AG08396 (cell line): Measurements from ENCODE around the gene GFM1.

Experiments
- DNase-seq: peaks from one replicate; pipeline ENCODE4 v3.0.0; 2012; ENCODE audit warnings: low spot score, mixed read lengths

GFM1 gene

DNA sequence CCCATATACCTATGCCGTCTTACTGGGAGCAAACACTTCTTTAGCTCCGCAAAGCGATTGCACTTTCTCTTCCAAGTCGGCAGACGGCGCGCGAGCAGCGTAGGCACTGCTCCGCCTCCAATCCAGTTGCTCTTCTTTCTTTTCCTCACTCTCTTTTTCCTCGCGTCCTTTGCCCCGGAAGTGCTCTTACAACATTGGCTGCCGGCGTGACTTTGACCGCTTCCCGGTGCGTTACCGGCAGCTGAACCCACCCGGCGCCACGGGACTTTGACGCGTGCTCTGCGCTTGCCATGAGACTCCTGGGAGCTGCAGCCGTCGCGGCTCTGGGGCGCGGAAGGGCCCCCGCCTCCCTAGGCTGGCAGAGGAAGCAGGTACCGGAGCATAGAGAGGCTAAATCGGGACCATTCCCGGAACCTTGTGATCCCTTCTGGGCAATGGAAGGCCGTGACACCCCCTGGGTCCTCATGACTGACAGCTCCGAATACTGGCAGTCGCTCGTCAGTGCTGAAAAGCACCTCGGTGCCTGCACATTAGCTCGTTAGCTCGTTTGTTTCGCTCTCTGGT lies at the start of gene GFM1:
Gene GFM1 (plus strand): TSS at position 183 of the 564 bp plus-strand sequence. CDS start 108 bp downstream, at position 291.
- peak; percentile 89 for DNase-seq

DNA sequence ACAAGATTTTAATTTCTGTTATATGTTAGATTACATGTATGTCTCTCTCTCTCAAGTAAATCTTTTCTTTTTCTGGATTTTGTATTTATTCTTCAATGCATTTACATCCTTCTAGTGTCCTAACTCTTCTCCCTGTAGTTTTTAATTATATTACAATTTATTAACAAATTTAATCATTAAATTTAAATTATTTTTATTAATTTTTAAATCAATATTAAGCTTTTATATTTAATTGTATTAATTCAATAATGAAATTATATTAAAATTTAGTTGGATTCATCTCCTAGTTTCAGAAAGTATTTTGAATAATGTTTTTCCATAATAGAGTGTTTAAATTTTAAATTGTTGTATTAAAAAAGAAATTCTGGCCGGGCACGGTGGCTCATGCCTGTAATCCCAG lies 43.5 kb upstream of the GFM1 start:
- DNase-seq: no peak

DNA sequence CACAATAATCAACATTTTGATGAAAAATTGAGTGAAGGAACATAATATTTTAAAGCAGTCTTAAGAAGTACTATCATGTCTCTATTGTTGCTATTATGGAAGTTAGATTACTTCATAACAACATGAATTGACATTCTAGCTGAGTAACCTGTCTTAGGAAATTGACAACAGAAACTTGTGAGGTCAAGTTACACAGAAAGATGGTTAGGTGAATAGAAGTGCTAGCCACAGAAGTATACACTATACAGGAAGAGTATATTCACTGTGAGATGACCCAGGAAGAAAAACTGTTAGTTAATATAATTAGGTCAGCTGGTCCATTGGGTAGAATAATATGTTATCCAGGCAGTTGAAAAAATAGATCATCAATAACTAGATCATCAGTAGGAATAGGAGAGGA lies 42.1 kb upstream of the GFM1 start:
- no peak for DNase-seq

DNA sequence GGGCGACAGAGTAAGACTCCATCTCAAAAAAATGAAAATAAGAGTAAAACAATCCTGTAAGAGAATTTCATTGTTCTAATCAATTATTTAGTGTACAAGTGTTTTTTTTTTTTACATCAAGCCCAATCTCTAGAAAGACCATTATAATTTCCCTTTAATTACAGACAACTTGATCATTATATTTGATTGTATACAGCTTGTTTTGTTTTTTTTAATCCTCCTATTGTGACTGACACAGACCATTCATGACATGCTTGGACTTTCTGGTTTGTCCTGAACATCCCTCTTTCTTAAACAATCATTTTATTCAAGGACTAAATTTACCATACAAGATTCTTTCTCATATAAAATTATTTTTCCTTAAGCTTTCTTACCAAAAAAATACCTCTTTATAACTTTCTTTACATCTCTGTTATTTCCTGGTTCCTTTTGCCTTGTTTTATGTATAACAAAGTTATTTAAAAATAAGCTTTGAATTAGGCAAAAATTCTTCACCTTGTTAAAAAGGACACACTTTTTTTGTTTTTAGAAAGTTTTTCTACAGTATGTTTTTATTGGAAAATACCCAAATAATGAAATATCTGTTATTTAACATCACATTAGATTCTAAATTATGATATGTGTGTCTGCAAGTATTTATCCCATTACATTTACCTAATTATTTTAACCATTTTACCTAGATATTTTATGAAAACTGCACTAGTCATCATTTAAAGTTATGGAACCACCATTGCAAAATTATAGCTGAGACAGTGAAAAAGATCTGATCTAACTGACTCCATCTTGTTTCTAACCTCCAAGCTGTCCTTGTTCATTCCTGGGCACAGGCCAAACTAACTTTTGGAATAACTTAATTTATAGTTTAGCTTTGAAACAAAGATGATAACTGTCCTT lies 26.1 kb upstream of the GFM1 start:
- DNase-seq: no peak

DNA sequence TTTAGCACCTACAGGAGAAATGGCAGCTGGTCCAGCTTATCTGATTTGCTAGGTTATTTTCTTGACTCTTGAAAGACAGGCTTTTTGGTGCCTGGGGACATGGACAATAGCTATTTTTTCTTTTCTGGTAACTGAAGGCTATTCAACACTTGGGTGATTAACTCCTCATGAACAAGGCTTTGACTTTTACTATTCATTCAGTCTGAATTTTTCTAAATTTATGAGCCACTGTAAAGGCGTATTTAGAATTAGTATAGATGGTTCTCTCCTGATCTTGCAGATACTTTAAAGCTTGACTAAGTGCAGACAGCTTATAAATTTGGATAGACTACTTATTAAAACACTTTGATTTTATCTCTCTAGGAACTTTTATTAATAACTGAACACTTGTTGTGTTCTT lies 18.4 kb upstream of the GFM1 start:
- no peak for DNase-seq

DNA sequence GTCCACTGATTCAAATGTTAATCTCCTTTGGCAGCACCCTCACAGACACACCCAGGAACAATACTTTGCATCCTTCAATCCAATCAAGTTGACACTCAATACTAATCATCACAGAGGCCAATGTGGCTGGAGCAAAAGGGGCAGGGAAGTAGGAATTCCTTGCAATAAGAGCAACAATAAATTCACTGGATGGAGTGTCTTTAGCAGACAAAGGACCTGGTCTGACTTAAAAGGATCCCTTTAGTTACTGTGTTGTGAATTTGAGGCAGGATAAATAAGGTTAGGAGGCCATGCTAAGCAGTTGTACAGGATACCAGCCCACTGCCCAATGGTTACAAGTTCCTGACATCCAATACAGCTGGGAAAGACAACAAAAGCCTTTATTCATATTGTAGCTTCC lies 12.3 kb upstream of the GFM1 start:
- no peak for DNase-seq

DNA sequence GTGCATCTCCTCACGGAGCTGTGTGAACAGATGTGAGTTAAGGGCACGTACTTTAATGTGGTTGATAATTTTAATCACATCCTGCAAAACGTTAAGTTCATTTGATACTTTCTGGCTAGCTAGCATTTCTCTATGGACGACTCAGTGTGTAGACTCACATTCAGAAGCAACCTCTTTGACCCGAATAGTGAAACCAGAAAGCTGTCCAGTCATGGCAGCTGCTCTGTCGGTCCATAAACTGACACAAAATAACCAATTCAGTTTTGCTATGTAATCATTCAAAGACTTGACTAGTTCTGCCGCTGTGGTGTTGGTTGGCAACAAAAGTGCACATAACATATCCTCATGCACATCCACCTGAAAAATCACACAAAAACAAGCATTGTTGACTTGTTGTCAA lies 3.7 kb upstream of the GFM1 start:
- DNase-seq: no peak

DNA sequence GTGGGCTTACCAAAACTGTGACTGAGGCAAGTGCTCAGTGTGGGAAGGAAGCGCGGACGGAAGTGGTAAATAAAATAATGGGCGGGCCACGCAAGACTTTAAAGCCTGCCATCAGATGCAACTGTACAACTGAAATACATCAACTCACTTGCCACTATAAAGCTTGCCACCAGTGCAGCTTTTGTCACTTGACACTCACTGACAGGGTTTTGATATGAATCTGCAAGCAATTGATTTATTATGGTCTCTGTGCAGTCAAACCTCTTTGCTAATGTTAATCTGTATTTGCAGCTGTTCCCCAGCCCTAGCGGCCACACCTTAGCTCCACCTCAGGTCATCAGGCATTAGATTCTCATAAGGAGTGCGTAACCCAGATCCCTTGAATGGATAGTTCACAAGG lies 2.3 kb upstream of the GFM1 start:
- no peak for DNase-seq

DNA sequence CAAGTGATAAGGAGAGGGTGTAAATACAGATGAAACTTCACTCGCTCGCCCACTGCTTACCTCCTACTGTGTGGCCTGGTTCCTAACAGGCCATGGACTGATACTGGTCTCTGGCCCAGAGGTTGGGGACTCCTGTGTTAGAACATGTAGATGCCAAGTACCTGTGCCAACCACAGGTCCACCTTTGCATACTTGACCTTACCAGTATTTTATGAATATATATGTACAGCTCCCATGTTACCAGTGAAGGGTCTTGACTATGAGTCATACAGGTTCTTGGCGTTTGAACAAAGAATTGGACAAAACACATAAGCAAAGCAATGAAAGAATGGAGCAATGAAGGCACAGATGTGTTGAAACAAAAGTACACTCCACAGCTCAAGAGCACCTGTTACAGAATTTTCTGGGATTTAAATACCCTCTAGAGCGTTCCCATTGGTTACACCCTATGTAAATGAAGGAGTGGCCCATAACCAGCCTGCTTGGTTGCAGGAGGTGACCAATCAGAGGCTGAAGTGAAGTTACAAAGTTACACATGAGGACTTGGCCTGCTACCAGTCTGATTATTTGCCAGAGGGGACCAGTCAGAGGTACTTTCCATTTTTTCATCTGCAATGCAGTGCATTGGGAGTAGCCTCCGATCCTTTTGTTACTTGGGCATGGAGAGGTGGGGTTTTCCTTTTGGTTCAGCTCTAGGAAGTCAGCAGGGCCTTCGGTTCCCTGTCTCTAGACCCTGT lies 1.7 kb upstream of the GFM1 start:
- DNase-seq: no peak

DNA sequence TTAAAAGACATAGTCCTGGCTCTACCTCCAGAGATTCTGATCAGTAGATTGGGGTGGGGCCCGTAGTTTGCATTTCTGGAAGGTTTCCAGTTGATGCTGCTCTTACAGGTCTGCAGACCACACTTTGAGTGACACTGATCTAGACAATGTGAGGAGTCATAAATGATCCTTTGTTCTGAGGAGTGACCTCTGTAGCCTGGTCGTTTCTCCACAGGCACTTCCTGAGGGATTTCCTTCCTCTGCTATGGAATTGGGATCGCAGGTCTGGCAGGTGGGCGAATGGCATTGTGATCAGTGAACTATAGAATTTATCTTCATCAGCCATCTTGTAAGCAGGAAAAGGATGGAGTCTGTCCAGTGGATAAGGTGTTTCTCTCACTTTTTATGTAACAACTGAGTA lies 5.5 kb downstream of the GFM1 start:
- DNase-seq: no peak

DNA sequence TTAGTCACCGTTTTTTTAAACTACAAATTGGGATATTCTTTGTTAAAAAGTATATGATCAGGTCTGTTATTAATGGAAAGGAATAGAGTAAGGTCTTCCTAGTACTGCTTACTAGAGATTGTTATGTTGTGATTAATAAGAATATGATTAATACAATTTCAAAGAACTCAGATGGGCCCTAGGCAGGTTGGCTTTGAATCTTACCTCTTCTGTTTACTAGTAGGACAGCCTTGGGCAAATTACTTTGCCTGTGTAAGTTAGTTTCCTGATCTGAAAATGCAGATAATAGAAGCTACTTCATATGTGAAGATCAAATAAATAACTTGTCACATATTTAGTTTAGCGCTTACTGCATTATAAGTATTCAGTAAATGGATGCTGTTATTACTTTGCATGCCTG lies 6.9 kb downstream of the GFM1 start:
- no peak for DNase-seq

DNA sequence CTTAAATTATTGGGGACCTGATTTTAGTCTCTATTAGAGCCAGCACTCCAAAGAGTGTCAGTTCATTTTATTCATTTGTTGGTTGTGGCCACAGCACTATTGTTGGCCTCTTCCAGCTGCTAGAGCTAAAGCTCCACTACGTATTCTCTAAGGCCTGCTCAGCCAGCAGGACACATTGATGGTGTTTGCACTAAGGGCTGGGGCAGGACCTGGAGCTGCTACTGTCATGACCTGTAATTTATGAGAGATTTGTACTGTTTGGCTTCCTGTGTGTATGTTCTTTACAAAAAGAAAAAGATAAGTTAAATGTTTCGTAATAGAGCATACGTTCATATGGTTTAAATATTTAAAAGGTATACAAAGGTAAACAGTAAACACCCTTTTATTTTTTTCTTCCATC lies 8.1 kb downstream of the GFM1 start:
- DNase-seq: no peak

DNA sequence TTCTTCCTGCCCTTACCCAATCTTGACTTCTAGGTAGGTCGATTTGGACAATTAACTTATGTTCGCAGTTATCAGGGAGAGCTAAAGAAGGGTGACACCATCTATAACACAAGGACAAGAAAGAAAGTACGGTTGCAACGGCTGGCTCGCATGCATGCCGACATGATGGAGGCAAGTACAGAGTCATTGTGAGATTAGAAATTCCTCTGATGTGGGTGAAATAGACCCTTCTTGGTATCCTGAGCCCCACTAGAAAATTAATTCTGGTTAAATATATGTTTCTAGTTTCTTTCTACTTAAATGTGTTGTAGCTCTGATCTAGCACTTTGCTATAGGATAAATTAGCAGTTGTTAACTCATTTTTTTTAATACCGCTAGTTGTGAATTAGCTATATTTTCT lies 14.6 kb downstream of the GFM1 start:
- no peak for DNase-seq

DNA sequence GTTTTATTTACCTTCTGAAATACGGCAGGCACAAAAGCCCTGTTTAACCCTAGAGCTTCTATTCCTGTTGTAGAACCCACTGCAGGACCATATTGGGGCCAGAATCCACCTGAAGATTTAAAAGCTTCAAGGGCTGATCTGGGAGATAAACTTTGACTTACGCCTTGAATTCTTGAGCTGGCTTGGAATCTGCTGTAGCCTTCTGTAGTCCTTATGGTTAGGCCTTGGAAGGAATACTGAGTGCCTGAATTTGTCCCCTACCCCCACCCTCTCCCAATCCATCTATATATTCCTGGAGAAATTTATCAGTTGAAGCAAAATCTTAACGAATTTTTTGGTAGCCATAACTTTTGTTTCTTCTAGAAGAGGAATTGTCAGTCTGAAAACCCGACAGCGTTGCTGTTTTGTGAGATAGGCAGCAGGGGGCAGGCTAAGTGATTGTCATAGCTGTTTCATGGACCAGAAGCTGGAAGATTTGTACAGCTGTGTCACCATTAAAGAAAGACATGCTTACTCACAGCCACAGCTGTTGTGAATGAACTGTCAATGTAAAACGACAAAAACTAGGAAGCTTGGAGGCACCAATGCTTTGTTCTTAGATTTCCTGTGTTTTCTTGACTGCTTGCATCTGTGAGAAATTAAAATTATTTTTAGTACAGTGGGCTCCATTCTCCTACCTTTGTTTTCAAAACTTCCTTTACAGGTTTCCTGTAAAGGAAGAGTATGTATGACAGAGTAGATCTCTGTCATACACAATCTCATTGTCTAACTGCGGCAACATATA lies 15.3 kb downstream of the GFM1 start:
- peak; percentile 75 for DNase-seq

DNA sequence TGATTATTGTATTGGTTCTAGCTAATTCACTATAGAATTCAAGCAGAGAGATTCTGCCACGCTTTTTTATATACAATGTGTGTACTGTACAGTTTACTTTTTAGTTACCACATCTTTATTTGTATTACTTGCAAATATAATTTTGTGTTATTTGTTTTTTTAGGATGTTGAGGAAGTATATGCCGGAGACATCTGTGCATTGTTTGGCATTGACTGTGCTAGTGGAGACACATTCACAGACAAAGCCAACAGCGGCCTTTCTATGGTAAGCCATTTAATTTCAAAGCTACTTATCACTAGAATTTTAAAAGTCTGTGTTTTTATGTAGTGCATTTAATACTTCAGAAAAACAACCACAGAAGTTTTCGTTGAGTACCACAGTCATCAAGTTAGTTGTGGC lies 16.4 kb downstream of the GFM1 start:
- DNase-seq: no peak

DNA sequence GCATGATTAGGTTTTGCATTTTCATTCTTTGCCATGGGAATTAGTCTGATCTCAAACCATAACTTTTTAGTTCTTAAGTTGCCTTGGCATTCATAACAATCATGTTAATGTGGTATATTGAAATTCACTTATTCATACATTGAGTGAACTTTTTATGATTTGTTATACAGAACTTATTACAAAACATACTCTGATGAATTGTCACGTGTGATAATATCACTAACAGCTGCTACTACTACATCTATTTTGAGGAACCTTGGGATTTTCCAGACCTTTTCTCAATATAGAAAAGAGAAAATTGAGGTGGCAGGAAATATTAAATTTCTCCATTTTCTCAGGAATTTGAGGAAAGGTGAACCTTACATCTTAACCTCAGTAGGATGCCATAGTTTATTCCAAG lies 18.9 kb downstream of the GFM1 start:
- DNase-seq: no peak

DNA sequence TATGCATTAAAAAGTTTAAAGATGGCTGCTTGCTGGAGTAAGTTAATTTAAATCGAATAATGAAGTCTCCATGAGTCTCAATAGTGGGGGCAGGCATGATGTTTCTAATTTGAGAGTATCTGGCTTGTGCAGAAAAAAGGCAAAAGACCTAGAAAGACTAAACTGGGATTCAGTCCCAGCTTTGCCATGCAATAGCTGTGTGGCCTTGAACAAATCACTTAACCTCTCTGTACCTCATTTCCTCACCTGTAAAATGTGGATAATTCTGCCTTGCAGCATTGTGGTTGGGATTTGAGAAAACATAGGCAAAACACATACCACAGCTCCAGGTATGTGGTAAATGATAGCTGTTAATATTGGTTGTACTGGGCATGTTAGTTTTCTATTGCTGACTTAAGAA lies 19.5 kb downstream of the GFM1 start:
- DNase-seq: no peak

DNA sequence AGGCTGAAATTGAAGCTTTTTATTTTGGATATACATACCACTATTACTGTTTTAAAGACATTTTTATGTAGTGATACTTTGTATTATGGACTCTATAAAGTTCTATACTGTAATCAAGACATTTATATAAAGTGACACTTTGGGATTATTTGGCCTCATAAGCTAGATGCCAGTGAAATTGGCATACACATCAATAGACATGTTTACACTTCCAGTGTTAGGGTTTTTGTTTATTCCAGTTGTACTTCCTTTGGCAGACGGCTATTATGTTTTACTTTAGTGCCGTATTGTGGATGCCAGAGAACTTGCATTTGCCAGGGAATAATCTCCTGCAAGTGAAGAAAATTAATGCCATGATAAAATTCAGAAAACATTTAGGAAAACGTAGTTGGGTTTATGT lies 22.1 kb downstream of the GFM1 start:
- no peak for DNase-seq

DNA sequence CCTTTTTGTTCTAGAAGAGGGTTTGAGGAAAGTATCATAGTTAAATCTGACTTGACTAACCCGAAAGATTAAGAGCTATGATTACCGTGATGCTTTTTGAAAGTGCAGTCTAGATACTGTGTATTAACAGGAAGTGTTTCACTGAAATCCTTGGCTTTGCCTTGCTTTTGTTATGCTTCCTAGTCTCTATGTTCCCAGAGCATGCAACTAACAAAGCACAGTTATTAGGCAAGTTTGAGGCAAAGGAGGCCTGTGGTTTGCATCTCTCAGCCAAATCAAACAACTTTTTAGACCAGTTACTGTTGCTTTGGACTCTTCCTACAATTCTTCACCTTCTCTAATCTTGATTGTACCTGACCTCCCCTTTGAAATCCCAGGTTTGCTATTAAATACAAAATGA lies 24.2 kb downstream of the GFM1 start:
- DNase-seq: no peak

DNA sequence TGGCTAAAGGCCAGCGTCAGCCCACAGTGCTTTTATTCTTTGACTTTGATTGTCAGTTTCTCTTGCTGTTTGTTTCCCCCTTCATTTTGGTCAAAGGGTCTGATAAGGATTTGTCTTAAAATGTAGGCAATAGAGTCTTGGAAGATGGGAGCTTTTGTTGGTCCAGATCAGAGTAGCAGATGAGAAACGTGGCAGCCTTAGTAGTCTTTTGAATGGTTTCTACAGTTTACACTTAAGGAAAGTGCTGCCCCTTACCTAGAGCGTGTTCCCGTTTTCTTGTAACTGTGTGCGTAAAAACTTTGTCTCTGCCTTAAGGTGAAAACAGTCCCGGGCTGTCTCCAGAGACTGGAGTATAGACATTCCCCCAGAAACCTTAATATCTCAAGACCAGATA lies 27.5 kb downstream of the GFM1 start:
- DNase-seq: no peak

DNA sequence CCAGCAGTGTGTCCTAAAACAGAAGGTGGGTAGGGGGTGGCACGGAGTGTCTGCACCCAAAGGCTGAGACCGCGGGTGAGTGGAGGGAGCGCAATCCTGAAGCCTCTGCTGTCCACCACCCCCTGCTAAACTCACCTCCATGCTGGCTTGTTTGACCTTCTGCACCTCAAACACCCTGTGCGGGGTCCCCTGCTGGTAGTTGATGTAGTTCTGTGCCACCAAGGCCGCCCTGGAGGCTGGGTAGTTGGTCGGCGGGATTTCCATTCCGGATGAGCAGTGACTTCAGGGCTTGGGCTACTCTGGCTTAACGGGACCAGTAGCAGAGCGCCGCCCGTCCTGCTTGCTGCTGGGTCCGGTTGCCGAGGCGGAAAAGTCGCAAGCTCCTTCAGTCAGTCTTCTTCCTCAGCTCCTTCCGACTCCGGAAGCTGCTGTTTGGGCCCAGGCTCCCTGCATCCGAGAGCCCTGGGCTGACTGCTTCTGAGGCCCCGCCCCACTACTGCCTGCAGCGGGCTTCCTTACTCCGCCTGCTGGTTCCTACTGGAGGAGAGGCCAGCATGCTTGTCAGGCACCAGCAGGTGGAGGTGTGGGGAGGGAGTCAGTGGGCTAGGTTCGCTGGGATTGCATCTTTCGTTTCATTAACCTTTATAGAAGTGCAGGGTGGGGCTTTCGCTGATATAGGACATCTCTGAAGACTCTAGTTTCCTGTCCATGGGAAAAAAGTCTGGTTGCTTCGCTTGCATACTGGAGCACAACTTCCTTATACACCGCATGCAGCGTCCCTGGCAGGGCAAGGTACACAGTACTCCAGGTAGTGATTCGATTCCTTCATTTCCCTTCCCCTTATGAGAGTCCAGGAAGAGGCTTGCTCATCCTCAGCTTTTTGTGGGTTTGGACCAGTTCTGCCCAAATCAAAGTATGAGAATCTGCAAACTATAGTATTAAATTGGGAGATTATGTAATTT lies 28.2 kb downstream of the GFM1 start, which contains the start of gene LXN:
Gene LXN (minus strand): TSS at position 434 of the 962 bp plus-strand sequence. CDS start 170 bp downstream, at position 264.
- peak; percentile 90 for DNase-seq
